Measurements from ENCODE around the gene ANKRD27. TPM values are rescaled to one million over a fixed set of nuclear protein-coding genes. Genes with fewer than 3 reads are reported as not detected.

The ANKRD27 gene
- total and polyA plus RNA-seq, 7 donors: 6.3 to 43.3 (median 16.9) TPM

DNA sequence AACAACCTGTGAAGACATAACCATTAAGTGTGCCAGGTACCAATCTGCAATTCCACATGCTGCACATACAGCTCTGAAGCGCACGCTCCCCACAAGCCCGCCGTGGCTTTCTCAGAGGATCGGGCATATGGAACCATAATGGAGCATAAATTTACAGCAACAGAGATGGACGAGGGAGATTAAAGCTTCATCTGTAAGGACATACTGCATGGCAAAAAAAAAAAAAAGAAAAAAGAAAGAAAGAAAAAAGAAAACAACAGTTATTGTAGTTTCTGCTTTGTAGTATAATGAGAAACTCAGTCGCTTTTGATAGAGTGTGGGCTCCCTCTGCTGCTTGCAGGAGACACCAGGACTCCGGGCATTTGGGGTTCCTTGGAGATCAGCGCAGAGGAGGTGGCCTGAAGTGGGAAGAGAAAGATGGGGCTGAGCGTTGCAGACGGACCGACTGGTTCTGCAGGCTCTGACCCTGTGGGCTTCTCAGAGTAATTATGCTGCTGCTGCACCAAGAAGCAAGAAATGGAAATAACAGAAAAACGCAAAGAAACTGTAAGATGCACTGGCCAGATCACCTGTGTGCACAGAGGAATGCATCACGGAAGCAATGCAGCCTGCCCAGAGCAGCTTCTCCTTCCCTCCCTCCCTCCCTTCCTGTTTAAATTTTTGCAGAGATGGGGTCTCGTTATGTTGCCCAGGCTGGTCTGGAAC, 104.7 kb downstream of the ANKRD27 start:
- Histone ChIP-seq H3K4me3 (no peak overlapping the region), H3K27ac (no peak overlapping the region), H3K4me1 (no peaks in the 10 kb centered on the region), H3K9me3 (no peaks in the 10 kb centered on the region), H3K27me3 (ENCODE audit: insufficient read depth in 3 of 3, low read length in 2 of 3) (peaks cover 0 to 15% (median 6%) of the 10 kb centered on the region in 3 donors), H3K36me3 (ENCODE audit: insufficient read depth in 1 of 2, low read depth in 1 of 2) (no peaks in the 10 kb centered on the region)
- intact Hi-C loops (cut with DNase I): loop anchor here (5.0 kb wide), 1 partner anchor 228 kb away; no protein-coding TSS in a partner anchor
- DNase-seq (peak in 1 of 2 donors; percentile 9), ATAC-seq (peak in 2 of 4 donors; percentile 51 to 70)
- TF ChIP-seq, protein P1, sequence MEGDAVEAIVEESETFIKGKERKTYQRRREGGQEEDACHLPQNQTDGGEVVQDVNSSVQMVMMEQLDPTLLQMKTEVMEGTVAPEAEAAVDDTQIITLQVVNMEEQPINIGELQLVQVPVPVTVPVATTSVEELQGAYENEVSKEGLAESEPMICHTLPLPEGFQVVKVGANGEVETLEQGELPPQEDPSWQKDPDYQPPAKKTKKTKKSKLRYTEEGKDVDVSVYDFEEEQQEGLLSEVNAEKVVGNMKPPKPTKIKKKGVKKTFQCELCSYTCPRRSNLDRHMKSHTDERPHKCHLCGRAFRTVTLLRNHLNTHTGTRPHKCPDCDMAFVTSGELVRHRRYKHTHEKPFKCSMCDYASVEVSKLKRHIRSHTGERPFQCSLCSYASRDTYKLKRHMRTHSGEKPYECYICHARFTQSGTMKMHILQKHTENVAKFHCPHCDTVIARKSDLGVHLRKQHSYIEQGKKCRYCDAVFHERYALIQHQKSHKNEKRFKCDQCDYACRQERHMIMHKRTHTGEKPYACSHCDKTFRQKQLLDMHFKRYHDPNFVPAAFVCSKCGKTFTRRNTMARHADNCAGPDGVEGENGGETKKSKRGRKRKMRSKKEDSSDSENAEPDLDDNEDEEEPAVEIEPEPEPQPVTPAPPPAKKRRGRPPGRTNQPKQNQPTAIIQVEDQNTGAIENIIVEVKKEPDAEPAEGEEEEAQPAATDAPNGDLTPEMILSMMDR (IDR thresholded peaks at IDR 0.05): peak; percentile 50
- WGBS, 3 donors: 31 to 35% (median 33%) methylated on average over 15 of the region's 15 CpGs

DNA sequence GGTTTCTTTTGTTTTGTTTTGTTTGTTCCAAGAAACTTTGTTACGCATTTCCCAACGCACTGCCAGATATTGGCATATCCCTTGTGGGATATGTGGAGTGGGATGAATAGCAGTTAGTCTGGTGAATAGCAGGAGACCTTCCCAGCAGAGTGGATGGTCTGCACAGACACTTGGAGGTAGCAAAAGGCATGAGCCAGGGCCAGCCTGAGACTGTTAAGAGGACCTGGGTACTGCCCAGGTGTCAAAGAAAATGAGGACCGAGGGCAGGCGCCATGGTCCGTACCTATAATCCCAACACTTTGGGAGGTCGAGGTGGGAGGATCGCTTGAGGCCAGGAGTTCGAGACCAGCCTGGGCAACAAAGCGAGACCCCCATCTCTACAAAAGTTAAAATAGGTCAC, 107.5 kb downstream of the ANKRD27 start:
- peaks cover 0 to 15% (median 6%) of the 10 kb centered on the region in 3 donors for H3K27me3 ChIP-seq (ENCODE audit: insufficient read depth in 3 of 3, low read length in 2 of 3)
- DNase-seq: no peak
- intact Hi-C loops (cut with DNase I): loop anchor here in 1 of 2 donors (10.0 kb wide), 1 partner anchor 283 kb away; no protein-coding TSS in a partner anchor
- TF ChIP-seq, protein P1 (IDR thresholded peaks at IDR 0.05): no peak
- 84 to 88% (median 86%) methylated on average over 9 of the region's 9 CpGs for WGBS, 3 donors
- H3K27ac ChIP-seq: no peak overlapping the region
- H3K9me3 ChIP-seq: no peaks in the 10 kb centered on the region
- H3K36me3 ChIP-seq (ENCODE audit: insufficient read depth in 1 of 2, low read depth in 1 of 2): no peaks in the 10 kb centered on the region
- H3K4me3 ChIP-seq: no peak overlapping the region
- no peak for ATAC-seq
- no peaks in the 10 kb centered on the region for H3K4me1 ChIP-seq

- no peaks in the 10 kb centered on the region for H3K36me3 ChIP-seq (ENCODE audit: insufficient read depth in 1 of 2, low read depth in 1 of 2)
- no peaks in the 10 kb centered on the region for H3K4me1 ChIP-seq
- DNase-seq: no peak
- intact Hi-C loops (cut with DNase I): loop anchor here in 1 of 2 donors (10.0 kb wide), 1 partner anchor 282 kb away; no protein-coding TSS in a partner anchor
- TF ChIP-seq, protein P1 (IDR thresholded peaks at IDR 0.05): no peak
- 39 to 53% (median 43%) methylated on average over 5 of the region's 5 CpGs for WGBS, 3 donors
- no peaks in the 10 kb centered on the region for H3K9me3 ChIP-seq
- peaks cover 0 to 15% (median 5%) of the 10 kb centered on the region in 3 donors for H3K27me3 ChIP-seq (ENCODE audit: insufficient read depth in 3 of 3, low read length in 2 of 3)
- no peak overlapping the region for H3K27ac ChIP-seq
- no peak for ATAC-seq
- H3K4me3 ChIP-seq: no peak overlapping the region
Measured at GRCh38 chr19:32566246-32566830, 108.6 kb downstream of the ANKRD27 start.

DNA sequence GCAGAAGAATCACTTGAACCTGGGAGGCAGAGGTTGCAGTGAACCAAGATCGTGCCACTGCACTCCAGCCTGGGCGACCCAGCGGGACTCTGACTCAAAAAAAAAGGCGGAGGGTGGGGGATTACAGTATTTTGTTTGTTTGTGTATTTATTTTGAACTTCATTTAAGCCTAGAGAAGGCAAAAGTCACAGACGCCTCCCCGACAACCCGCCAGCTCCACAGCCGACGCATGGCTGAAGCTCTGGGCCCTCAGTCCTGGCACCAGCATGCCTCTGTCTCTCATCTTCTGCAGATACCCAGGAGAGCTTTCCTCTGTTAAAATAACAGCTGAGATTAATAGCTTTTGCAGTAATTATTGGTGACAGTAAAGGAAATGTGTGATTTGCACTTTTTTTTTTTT, 111.2 kb downstream of the ANKRD27 start:
- TF ChIP-seq, protein P1 (IDR thresholded peaks at IDR 0.05): no peak
- H3K27ac ChIP-seq: no peak overlapping the region
- H3K36me3 ChIP-seq (ENCODE audit: insufficient read depth in 1 of 2, low read depth in 1 of 2): no peaks in the 10 kb centered on the region
- H3K4me3 ChIP-seq: no peak overlapping the region
- WGBS, 3 donors: 90 to 91% (median 90%) methylated on average over 9 of the region's 9 CpGs
- intact Hi-C loops (cut with DNase I): loop anchor here in 1 of 2 donors (10.0 kb wide), 1 partner anchor 279 kb away; no protein-coding TSS in a partner anchor
- no peaks in the 10 kb centered on the region for H3K4me1 ChIP-seq
- H3K9me3 ChIP-seq: no peaks in the 10 kb centered on the region
- DNase-seq (no peak), ATAC-seq (no peak)
- H3K27me3 ChIP-seq (ENCODE audit: insufficient read depth in 3 of 3, low read length in 2 of 3): no peaks in the 10 kb centered on the region

All from psoas muscle (tissue), 8 donors.